Testis (tissue), 2 donors: Measurements from ENCODE around the gene TST.

ENCODE experiments used
- POLR2A ChIP-seq: fragments of 450-650 bp; IDR thresholded peaks from one replicate; pipeline ENCODE4 v1.6.1; 2017; ENCODE audit warnings: antibody characterized with exemption, mild to moderate bottlenecking, moderate library complexity
- TF ChIP-seq, protein P1 (sequence below), 3 experiments: fragments of 450-650 bp in 2 of 3; fragments of 200-600 bp in 1 of 3; sonication (generic) in 1 of 3; IDR thresholded peaks; one replicate each; pipeline ENCODE4 v1.5.1; 2016 to 2019; ENCODE audit warnings: antibody characterized with exemption in 3 of 3, mild to moderate bottlenecking in 2 of 3, moderate library complexity in 1 of 3

- TF ChIP-seq, protein P1, sequence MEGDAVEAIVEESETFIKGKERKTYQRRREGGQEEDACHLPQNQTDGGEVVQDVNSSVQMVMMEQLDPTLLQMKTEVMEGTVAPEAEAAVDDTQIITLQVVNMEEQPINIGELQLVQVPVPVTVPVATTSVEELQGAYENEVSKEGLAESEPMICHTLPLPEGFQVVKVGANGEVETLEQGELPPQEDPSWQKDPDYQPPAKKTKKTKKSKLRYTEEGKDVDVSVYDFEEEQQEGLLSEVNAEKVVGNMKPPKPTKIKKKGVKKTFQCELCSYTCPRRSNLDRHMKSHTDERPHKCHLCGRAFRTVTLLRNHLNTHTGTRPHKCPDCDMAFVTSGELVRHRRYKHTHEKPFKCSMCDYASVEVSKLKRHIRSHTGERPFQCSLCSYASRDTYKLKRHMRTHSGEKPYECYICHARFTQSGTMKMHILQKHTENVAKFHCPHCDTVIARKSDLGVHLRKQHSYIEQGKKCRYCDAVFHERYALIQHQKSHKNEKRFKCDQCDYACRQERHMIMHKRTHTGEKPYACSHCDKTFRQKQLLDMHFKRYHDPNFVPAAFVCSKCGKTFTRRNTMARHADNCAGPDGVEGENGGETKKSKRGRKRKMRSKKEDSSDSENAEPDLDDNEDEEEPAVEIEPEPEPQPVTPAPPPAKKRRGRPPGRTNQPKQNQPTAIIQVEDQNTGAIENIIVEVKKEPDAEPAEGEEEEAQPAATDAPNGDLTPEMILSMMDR (IDR thresholded peaks at IDR 0.05), result no peak
- TF ChIP-seq POLR2A, result no peak
These were observed 17.6 kb upstream of the TST start for GRCh38 chr22:37036655-37037377.
